ENCODE results near the gene SKAP2. TPM values are rescaled to one million over a fixed set of nuclear protein-coding genes. Genes with fewer than 3 reads are reported as not detected.

Gene SKAP2
- total and polyA plus RNA-seq, 2 donors (not counting 3 experiments of a cell fraction or from before 2014, with no cell fraction given): 4.0 to 27.6 TPM

GRCh38 chr7:26714006-26714405 lies 150.4 kb downstream of the SKAP2 start:
- ChIA-PET POLR2A (no interaction called here), CTCF (no interaction called here)
- H4K20me1 ChIP-seq (replicated peaks; ENCODE audit: control insufficient read depth, extremely low read depth, insufficient read depth, low read length): no peaks in the 10 kb centered on the region
- no peaks in the 10 kb centered on the region for H3K9me1 ChIP-seq (replicated peaks; ENCODE audit: control insufficient read depth, extremely low read depth, insufficient read depth, low read length)
- no peaks in the 10 kb centered on the region for H3K36me3 ChIP-seq (ENCODE audit: control insufficient read depth in 2 of 2, extremely low read depth in 1 of 2, insufficient read depth in 2 of 2, low read length in 2 of 2)
- no peak overlapping the region for H3K4me2 ChIP-seq (ENCODE audit: insufficient read depth, low read length)
- no peak overlapping the region for H3K9ac ChIP-seq (replicated peaks; ENCODE audit: extremely low read depth, insufficient read depth, low read length)
- DNase-seq (ENCODE audit: low read depth, low spot score): no peak
- no peaks in the 10 kb centered on the region for H3K27me3 ChIP-seq (ENCODE audit: control insufficient read depth in 2 of 2, insufficient read depth in 2 of 2, low read length in 2 of 2)
- H2AFZ ChIP-seq (ENCODE audit: low read depth, low read length): no peak overlapping the region
- TF ChIP-seq JUN (IDR thresholded peaks at IDR 0.05; ENCODE audit: borderline replicate concordance, insufficient read depth, insufficient read length, low read depth) (no peak), POLR2A (IDR thresholded peaks at IDR 0.05; ENCODE audit: low read depth, low read length) (no peak), FOS (IDR thresholded peaks at IDR 0.05; ENCODE audit: borderline replicate concordance, insufficient read depth, low read length) (no peak), GATA2 (IDR thresholded peaks at IDR 0.05; ENCODE audit: insufficient read depth, insufficient read length, low read depth, low read length) (no peak), EZH2 (IDR thresholded peaks at IDR 0.05; ENCODE audit: borderline replicate concordance, low read depth, low read length, severe bottlenecking) (no peak), POLR2AphosphoS5 (IDR thresholded peaks at IDR 0.05; ENCODE audit: insufficient read depth, low read depth, low read length) (no peak), MYC (IDR thresholded peaks at IDR 0.05; ENCODE audit: low read depth, low read length) (no peak)
- TF ChIP-seq, protein P1, sequence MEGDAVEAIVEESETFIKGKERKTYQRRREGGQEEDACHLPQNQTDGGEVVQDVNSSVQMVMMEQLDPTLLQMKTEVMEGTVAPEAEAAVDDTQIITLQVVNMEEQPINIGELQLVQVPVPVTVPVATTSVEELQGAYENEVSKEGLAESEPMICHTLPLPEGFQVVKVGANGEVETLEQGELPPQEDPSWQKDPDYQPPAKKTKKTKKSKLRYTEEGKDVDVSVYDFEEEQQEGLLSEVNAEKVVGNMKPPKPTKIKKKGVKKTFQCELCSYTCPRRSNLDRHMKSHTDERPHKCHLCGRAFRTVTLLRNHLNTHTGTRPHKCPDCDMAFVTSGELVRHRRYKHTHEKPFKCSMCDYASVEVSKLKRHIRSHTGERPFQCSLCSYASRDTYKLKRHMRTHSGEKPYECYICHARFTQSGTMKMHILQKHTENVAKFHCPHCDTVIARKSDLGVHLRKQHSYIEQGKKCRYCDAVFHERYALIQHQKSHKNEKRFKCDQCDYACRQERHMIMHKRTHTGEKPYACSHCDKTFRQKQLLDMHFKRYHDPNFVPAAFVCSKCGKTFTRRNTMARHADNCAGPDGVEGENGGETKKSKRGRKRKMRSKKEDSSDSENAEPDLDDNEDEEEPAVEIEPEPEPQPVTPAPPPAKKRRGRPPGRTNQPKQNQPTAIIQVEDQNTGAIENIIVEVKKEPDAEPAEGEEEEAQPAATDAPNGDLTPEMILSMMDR (IDR thresholded peaks at IDR 0.05; ENCODE audit: extremely low read depth in 1 of 2, insufficient read depth in 1 of 2, low read depth in 1 of 2, low read length in 2 of 2): no peak
- TF ChIP-seq, protein P2, sequence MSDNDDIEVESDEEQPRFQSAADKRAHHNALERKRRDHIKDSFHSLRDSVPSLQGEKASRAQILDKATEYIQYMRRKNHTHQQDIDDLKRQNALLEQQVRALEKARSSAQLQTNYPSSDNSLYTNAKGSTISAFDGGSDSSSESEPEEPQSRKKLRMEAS (IDR thresholded peaks at IDR 0.05; ENCODE audit: insufficient read depth, insufficient read length): no peak
- no peak overlapping the region for H3K27ac ChIP-seq (ENCODE audit: insufficient read depth, low read depth, low read length)
- no peaks in the 10 kb centered on the region for H3K79me2 ChIP-seq (ENCODE audit: control insufficient read depth, insufficient read depth, low read length)
- no TSS peak for BruUV-seq (replicated peaks)
- no peak overlapping the region for H3K4me3 ChIP-seq (replicated peaks in 1 of 3; ENCODE audit: insufficient read depth in 1 of 3, low read depth in 1 of 3, low read length in 3 of 3)
- FAIRE-seq: no peak
- intact Hi-C loops (cut with micrococcal nuclease) (no loop called here), dilution Hi-C loops (cut with MboI; ENCODE audit: extremely low pct_ligation_motif_present, low sequenced_read_pairs) (no loop called here)
- H3K9me3 ChIP-seq (replicated peaks; ENCODE audit: control insufficient read depth, insufficient read depth, low read length): no peaks in the 10 kb centered on the region
- H3K4me1 ChIP-seq (ENCODE audit: control insufficient read depth, extremely low read depth, insufficient read depth, low read length): no peaks in the 10 kb centered on the region
